Body of pancreas (tissue), 4 donors: ENCODE measurements around the gene ADCYAP1R1. TPM values are rescaled to one million over a fixed set of nuclear protein-coding genes. Genes with fewer than 3 reads are reported as not detected.

Source experiments
- ATAC-seq: fragments of 150-250 bp; one replicate; pipeline ENCODE4 v1.9.1; 2016
- DNase-seq, 4 donors: peaks; one replicate each; pipeline ENCODE4 v3.0.0-alpha.2; 2019
- H3K27ac ChIP-seq, 4 donors: fragments of 200-600 bp; sonication (generic); 1 replicate in 3 of 4; 2 replicates in 1 of 4; pipeline versions ENCODE4 v1.5.1 to v1.6.1; 2016 to 2019; ENCODE audit warnings: mild to moderate bottlenecking in 1 of 4, mixed read lengths in 1 of 4, moderate library complexity in 1 of 4
- H3K27me3 ChIP-seq, 2 donors: fragments of 200-600 bp; sonication (generic); one replicate each; pipeline ENCODE4 v1.6.0; 2016; ENCODE audit warnings: mild to moderate bottlenecking in 1 of 2
- H3K36me3 ChIP-seq, 2 donors: fragments of 200-600 bp; sonication (generic); replicated peaks in 1 of 2; 2 replicates each; pipeline ENCODE4 v1.5.1; 2016; ENCODE audit warnings: low read depth in 2 of 2; ENCODE audit not compliant: insufficient read depth in 1 of 2
- H3K4me1 ChIP-seq: fragments of 200-600 bp; sonication (generic); one replicate; pipeline ENCODE4 v1.6.0; 2016
- H3K4me3 ChIP-seq, 2 donors: fragments of 200-600 bp; sonication (generic); 1 replicate in 1 of 2; 2 replicates in 1 of 2; pipeline ENCODE4 v1.5.1; 2016 to 2019
- H3K9me3 ChIP-seq, 3 donors: fragments of 200-600 bp; sonication (generic); 1 replicate in 2 of 3; 2 replicates in 1 of 3; pipeline ENCODE4 v1.5.1; 2016
- POLR2A ChIP-seq, 3 donors: fragments of 450-650 bp; IDR thresholded peaks; one replicate each; pipeline ENCODE4 v1.6.1; 2016; ENCODE audit warnings: antibody characterized with exemption in 3 of 3, mild to moderate bottlenecking in 2 of 3
- WGBS, 2 donors: methylation state at CpG; one replicate each; pipeline ENCODE4 v1.1.5; 2017; 5-methylcytosine and 5-hydroxymethylcytosine counted together
- intact Hi-C: fragments of 100-400 bp; cut with DNase I; formaldehyde crosslinking; loops from one replicate; pipeline ENCODE4 v1.15.1; 2023
- total RNA-seq, 2 donors: library from RNA; depleted of rRNA; stranded (reverse); fragments of >200 nt; gene quantifications; one replicate each; pipeline ENCODE4 v1.1.0, GENCODE V29; 2016
- TF ChIP-seq, protein P1 (sequence below), 7 experiments: fragments of 450-650 bp in 4 of 7; fragments of 200-600 bp in 3 of 7; sonication (generic) in 3 of 7; IDR thresholded peaks; one replicate each; pipeline ENCODE4 v1.5.1; 2016 to 2019; ENCODE audit warnings: antibody characterized with exemption in 7 of 7

ADCYAP1R1 gene
- total RNA-seq, 2 donors from 2014 or later: 1.8 to 8.2 TPM

- Histone ChIP-seq H3K27ac (no peak overlapping the region), H3K27me3 (no peaks in the 10 kb centered on the region), H3K4me1 (no peaks in the 10 kb centered on the region), H3K9me3 (no peaks in the 10 kb centered on the region), H3K36me3 (no peaks in the 10 kb centered on the region), H3K4me3 (no peak overlapping the region)
- no peak for ATAC-seq
- intact Hi-C loops: no loop called here
- no peak for DNase-seq
- 71 to 75% methylated on average over 5 of the region's 5 CpGs for WGBS, 2 donors
- TF ChIP-seq, protein P1, sequence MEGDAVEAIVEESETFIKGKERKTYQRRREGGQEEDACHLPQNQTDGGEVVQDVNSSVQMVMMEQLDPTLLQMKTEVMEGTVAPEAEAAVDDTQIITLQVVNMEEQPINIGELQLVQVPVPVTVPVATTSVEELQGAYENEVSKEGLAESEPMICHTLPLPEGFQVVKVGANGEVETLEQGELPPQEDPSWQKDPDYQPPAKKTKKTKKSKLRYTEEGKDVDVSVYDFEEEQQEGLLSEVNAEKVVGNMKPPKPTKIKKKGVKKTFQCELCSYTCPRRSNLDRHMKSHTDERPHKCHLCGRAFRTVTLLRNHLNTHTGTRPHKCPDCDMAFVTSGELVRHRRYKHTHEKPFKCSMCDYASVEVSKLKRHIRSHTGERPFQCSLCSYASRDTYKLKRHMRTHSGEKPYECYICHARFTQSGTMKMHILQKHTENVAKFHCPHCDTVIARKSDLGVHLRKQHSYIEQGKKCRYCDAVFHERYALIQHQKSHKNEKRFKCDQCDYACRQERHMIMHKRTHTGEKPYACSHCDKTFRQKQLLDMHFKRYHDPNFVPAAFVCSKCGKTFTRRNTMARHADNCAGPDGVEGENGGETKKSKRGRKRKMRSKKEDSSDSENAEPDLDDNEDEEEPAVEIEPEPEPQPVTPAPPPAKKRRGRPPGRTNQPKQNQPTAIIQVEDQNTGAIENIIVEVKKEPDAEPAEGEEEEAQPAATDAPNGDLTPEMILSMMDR (IDR thresholded peaks at IDR 0.05): no peak
- no peak for TF ChIP-seq POLR2A (IDR thresholded peaks at IDR 0.05)
Measured at GRCh38 chr7:31073326-31074119, 21.4 kb downstream of the ADCYAP1R1 start.

GRCh38 chr7:31074120-31074383 is 21.9 kb downstream of the ADCYAP1R1 start:
- Histone ChIP-seq H3K4me1 (no peaks in the 10 kb centered on the region), H3K36me3 (no peaks in the 10 kb centered on the region), H3K27ac (no peak overlapping the region), H3K9me3 (no peaks in the 10 kb centered on the region), H3K27me3 (no peaks in the 10 kb centered on the region), H3K4me3 (no peak overlapping the region)
- intact Hi-C loops: no loop called here
- WGBS, 2 donors: 77 to 78% methylated on average over 6 of the region's 6 CpGs
- DNase-seq (no peak), ATAC-seq (no peak)
- TF ChIP-seq POLR2A (IDR thresholded peaks at IDR 0.05): no peak
- TF ChIP-seq, protein P1 (IDR thresholded peaks at IDR 0.05): no peak

GRCh38 chr7:31074403-31075085 is 22.4 kb downstream of the ADCYAP1R1 start:
- Histone ChIP-seq H3K4me3 (no peak overlapping the region), H3K27ac (no peak overlapping the region), H3K9me3 (no peaks in the 10 kb centered on the region), H3K27me3 (no peaks in the 10 kb centered on the region), H3K36me3 (no peaks in the 10 kb centered on the region), H3K4me1 (no peaks in the 10 kb centered on the region)
- intact Hi-C loops: no loop called here
- ATAC-seq (no peak), DNase-seq (peak in 3 of 4 donors; percentile 30 to 33 (median 31))
- WGBS, 2 donors: 78 to 83% methylated on average over 13 to 14 of the region's 14 CpGs
- TF ChIP-seq POLR2A (IDR thresholded peaks at IDR 0.05): no peak
- TF ChIP-seq, protein P1 (IDR thresholded peaks at IDR 0.05): no peak

GRCh38 chr7:31075086-31075405 is 22.9 kb downstream of the ADCYAP1R1 start:
- H3K9me3 ChIP-seq: no peaks in the 10 kb centered on the region
- ATAC-seq: no peak
- no peak overlapping the region for H3K4me3 ChIP-seq
- 69 to 77% methylated on average over 4 to 5 of the region's 5 CpGs for WGBS, 2 donors
- TF ChIP-seq, protein P1 (IDR thresholded peaks at IDR 0.05): no peak
- no peak for TF ChIP-seq POLR2A (IDR thresholded peaks at IDR 0.05)
- no peak overlapping the region for H3K27ac ChIP-seq
- intact Hi-C loops: no loop called here
- DNase-seq: no peak
- no peaks in the 10 kb centered on the region for H3K4me1 ChIP-seq
- H3K36me3 ChIP-seq: no peaks in the 10 kb centered on the region
- no peaks in the 10 kb centered on the region for H3K27me3 ChIP-seq

DNA sequence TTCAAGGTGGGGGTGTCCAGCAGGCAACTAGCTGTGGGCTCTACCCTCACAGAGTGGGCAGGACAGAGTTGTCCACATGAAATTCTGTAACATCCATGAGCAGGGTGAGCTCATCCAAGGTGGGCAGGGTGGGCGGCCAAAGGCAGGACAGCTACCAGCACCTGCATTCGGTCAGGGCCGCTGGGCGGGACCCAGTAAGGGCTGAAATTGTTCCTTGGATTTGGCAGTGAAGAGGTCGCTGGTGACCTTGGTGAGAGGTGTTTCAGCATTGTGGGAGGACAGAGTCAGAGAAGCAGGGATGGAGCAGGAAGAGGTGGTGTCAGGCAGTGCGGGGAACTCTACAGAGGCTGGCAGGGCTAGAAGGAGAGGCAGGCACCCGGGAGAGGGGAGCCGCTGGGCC is 23.9 kb downstream of the ADCYAP1R1 start:
- H3K27ac ChIP-seq: no peak overlapping the region
- ATAC-seq (no peak), DNase-seq (no peak)
- no peaks in the 10 kb centered on the region for H3K27me3 ChIP-seq
- H3K36me3 ChIP-seq: no peaks in the 10 kb centered on the region
- no peak overlapping the region for H3K4me3 ChIP-seq
- TF ChIP-seq, protein P1 (IDR thresholded peaks at IDR 0.05): no peak
- no peak for TF ChIP-seq POLR2A (IDR thresholded peaks at IDR 0.05)
- 61 to 70% methylated on average over 8 of the region's 8 CpGs for WGBS, 2 donors
- H3K9me3 ChIP-seq: no peaks in the 10 kb centered on the region
- intact Hi-C loops: no loop called here
- H3K4me1 ChIP-seq: no peaks in the 10 kb centered on the region
